MM.1S (cell line): ENCODE results near the gene OR2A2.

ENCODE experiments used
- EZH2 ChIP-seq: fragments of 300-600 bp; sonication (generic); optimal IDR thresholded peaks from 2 replicates; pipeline ENCODE3; 2017; ENCODE audit warnings: low read depth, mild to moderate bottlenecking, antibody characterized with exemption, low read length, mixed read lengths
- TF ChIP-seq, protein P1 (sequence below): fragments of 300-600 bp; sonication (generic); IDR thresholded peaks from 2 replicates; pipeline ENCODE4 v1.5.1; 2016; ENCODE audit warnings: antibody characterized with exemption, low read length, mixed read lengths

GRCh38 chr7:144144426-144144825, 35.0 kb downstream of the OR2A2 start:
- TF ChIP-seq, protein P1, sequence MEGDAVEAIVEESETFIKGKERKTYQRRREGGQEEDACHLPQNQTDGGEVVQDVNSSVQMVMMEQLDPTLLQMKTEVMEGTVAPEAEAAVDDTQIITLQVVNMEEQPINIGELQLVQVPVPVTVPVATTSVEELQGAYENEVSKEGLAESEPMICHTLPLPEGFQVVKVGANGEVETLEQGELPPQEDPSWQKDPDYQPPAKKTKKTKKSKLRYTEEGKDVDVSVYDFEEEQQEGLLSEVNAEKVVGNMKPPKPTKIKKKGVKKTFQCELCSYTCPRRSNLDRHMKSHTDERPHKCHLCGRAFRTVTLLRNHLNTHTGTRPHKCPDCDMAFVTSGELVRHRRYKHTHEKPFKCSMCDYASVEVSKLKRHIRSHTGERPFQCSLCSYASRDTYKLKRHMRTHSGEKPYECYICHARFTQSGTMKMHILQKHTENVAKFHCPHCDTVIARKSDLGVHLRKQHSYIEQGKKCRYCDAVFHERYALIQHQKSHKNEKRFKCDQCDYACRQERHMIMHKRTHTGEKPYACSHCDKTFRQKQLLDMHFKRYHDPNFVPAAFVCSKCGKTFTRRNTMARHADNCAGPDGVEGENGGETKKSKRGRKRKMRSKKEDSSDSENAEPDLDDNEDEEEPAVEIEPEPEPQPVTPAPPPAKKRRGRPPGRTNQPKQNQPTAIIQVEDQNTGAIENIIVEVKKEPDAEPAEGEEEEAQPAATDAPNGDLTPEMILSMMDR, result no peak
- no peak for TF ChIP-seq EZH2
